Smooth muscle cell of the brain vasculature (primary cell): Measurements from ENCODE around the gene ABCG1.

Source experiments
- DNase-seq: peaks from one replicate; pipeline ENCODE4 v3.0.0-alpha.2; 2012; ENCODE audit warnings: low read depth, low spot score

ABCG1 gene

DNA sequence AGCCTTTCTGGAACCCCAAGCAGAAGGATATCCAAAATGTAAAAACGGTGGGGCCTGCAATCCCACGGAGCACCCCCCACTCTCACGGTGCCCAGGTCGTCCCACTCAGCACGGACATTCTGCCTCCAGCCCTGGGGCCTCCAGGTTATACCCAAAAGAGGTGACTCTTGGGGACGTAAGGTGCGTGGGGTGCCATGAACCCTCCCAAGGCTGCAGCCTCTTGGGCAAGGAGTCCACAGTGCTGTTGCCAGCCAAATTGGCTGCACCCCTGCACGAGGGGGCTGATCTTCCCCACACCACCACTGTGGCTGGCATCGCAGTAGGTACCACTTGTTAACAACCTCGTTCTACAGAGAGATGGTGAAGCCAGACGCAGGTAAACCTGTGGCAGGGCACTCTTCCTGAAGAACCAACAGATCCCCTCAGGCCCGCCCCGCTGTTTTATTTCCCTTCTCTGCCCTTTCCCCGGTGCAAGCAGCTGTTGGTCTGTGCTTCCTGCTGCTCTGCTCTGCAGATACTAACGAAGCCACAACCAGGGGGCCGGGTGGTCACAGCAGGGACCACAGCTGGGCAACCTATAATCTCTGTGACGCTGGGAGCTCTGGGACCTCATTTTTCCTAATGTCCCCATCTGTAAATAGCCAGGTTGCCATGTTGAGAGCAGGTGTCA, 87.6 kb downstream of the ABCG1 start:
- DNase-seq = no peak

- no peak for DNase-seq
Observed at GRCh38 chr21:42307106-42307505, 88.2 kb downstream of the ABCG1 start.

- no peak for DNase-seq
Observed at GRCh38 chr21:42308161-42308913, 89.4 kb downstream of the ABCG1 start.

GRCh38 chr21:42308914-42309752, 90.2 kb downstream of the ABCG1 start:
- no peak for DNase-seq

- DNase-seq = no peak
Observed at GRCh38 chr21:42309753-42310213, 90.8 kb downstream of the ABCG1 start.

- DNase-seq = no peak
Observed at GRCh38 chr21:42310411-42311001, 91.6 kb downstream of the ABCG1 start.

DNA sequence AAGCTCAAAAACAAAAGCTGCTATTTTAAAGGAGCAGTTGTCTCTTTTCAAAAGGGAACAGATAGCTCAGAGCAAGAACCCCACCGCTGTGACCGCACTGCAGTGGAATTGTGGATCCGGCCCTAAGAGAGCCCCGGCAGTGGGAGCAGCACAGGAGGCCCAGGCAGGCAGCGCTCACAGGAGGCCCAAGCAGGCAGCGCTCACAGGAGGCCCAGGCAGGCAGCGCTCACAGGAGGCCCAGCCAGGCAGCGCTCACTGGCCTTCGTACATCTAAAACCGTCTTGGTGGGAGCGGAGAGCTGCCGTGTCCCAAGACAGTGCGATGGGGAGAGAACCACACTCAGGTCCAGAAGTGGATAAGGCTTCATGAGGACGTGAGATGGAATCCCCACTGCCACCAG, 92.2 kb downstream of the ABCG1 start:
- DNase-seq = no peak

DNA sequence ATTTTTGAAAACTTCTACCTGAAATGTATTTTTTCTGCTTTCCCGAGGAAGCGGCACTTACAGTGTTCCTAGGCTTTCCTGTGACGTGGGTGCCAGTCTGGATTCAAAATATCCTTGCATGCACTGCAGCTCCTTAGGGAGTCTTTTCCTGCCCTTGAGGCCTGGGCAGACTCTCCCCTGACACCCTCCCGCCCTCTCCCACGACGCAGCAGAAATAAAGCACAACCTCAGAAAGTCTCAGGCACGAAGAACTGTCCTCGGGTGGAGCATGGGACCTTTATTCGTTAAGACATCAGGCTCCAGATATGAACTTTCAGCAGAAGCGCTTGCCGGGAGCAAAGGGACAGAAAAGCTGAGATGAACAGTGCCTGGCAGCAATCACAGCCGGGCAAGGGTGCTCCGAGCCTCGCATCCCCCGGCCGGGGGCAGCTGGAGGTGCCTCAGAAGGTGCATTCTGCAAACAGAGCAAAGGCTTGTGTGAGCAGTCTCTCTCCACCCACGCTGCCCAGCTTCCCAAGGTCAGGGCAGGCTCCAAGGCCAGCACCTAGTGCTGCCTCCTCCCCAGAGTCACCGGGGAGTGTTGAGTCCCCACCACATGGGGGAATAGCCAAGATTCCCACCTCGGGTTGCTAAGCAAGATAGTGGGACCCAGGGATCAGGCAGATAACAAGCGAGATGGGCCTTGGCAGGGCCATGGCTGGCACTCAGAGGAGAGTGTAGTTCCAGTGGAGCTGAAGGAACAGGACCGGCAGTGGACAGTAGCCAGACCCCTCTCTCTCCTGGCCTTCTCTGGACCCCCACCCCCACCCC, 93.1 kb downstream of the ABCG1 start:
- no peak for DNase-seq

- DNase-seq = no peak
Observed at GRCh38 chr21:42312626-42313104, 93.7 kb downstream of the ABCG1 start.

DNA sequence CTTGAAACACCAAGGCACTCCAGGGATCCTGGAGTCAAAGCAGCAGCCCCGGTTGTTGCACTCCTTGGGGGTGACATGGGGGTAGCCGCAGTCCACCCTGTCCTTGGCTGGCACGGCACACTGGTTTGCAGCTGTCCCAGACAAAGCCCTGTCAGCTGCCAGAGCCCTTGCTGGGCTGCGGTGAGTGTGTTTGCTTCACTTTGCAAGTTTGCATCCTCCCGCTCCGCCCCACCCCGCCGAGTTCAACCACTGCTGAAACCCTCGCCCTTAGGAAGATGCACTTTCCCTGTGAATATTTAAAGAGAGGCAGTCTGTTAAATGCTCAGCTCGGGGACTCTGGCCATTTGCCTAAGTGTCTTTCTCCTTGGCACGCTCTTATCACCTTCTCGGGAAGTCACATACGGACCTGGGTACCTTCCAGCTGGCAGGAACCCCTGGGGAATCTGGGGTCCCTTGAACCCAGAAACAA, 94.6 kb downstream of the ABCG1 start:
- peak; percentile 60 for DNase-seq

DNA sequence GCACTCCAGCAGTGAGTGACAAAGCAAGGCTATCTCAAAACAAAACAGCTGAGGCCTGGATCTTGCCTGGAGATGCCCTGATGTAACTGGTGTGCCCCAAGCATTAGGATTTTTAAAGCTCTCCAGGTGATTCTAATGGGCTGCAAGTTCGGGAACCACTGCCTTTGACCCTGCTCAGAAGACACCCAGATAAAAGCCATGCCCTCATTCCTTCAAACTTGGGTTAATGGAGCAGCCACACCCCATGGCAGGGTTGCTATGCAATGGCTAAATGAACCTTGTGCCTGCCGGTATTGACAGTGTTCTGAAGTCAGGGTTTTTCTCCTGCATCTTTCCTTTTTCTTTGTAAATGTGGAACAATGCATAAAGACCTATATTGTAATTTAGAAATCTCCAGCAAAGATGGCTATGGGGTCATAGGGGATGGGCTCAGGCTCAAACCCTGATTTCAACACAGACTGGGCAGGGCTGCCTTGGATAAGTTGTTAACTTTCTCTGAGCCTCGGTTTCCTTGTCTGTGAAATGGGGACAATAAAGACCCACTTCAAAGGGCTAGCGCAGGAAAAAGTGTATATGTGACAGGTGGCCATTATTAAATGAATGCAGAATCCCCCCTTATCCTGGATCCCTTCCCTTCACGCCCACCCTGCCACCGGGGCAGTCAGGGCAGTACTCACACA, 95.8 kb downstream of the ABCG1 start:
- DNase-seq = no peak

GRCh38 chr21:42315296-42315891, 96.5 kb downstream of the ABCG1 start, which contains the start of gene TFF3:
TFF3 (minus strand) TSS chr21:42315409; CDS start chr21:42315374, 35 bp downstream.
- peak; percentile 92 for DNase-seq

DNA sequence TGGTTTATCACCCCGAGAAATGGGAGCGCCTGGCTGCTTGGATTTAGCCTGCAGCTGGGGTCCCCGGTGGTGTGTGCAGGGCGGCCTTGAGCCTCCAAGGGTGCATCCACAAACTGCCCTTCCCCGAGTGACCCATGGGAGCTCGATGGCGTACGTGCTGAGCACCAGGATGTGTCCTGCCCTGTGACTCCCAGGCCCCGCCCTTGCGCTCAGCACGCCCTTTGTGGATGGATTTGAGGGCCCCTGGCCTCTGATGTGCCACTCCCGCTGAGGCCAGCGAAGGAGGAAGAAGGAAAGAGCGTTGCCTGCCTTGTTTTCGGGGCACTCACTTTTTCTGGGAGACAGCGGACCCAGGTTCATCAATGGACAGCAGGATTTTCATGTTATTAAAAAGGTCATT, 98.0 kb downstream of the ABCG1 start:
- DNase-seq = no peak

- no peak for DNase-seq
Observed at GRCh38 chr21:42317341-42317741, 98.4 kb downstream of the ABCG1 start.

- no peak for DNase-seq
Observed at GRCh38 chr21:42317826-42318746, 99.1 kb downstream of the ABCG1 start.

DNA sequence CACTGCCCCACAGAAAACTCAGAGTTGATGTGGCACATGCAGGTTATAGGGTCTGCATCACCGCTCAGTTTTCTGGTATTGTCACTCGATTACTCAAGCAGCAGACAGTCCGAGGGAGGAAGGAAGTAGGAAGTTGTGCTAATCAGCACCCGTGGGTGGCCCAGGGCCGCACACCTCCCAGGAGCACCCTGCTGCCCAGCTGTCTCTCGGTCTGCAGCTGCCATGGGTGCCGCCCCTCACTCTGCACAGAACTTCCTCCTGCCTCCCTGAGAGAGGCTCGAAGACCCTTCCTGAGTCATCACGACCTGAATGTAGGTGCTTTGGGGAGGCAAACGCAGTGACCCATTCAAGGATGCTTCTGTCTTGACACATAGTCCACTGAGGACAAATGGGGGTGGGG, 100.4 kb downstream of the ABCG1 start:
- no peak for DNase-seq

GRCh38 chr21:42319851-42320572, 101.1 kb downstream of the ABCG1 start:
- DNase-seq = no peak

DNA sequence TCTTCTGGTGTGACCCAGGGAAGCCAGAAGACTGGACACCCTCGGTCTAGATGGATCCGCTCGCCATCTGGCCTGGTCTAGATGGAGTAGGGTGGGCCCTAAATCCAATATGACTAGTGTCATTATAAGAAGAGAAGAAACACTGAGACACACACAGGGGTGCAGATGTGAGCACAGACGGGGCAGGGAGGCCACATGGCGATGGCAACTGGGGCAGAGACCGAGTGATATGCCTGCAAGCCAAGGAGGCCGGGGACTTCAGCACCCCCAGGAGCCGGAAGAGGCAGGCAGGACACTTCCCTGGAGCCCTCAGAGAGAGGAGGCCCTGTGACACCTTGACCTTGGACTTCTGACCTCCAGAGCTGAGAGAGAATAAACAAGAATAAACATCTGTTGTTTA, 101.9 kb downstream of the ABCG1 start:
- DNase-seq = no peak
